Measurements from ENCODE around the gene USP33. TPM values are rescaled to one million over a fixed set of nuclear protein-coding genes. Genes with fewer than 3 reads are reported as not detected.

USP33 gene
- total and polyA plus RNA-seq, 2 of the 13 experiments (the other 11 are each of a cell fraction or from before 2014, with no cell fraction given), result 32.0 to 49.1 TPM

DNA sequence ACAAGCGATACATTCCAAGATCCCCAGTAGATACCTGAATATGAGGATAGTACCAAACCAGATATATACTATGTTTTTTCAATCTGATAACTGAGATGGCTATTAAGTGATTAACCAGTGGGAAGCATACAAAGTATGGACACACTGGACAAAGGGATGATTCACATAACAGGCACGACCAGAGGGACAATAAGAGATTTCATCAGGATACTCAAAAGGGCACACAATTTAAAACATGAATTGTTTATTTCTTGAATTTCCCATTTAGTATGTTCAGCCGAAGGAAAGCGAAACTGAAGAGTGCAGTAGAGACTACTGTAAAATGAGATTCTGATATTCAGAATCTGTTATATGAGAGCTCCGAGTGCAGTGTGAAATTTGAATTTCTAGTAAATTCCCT lies 87.8 kb downstream of the USP33 start:
- Histone ChIP-seq H4K20me1 (ENCODE audit: insufficient read depth, low read length) (peaks cover 26% of the 10 kb centered on the region; the same call in 1 of the 2 replicates), H3K4me1 (ENCODE audit: insufficient read depth, low read length) (peaks cover 34% of the 10 kb centered on the region), H3K79me2 (ENCODE audit: insufficient read depth, low read length) (peaks cover 98% of the 10 kb centered on the region), H3K27me3 (ENCODE audit: control insufficient read depth in 1 of 2, insufficient read depth in 2 of 2, low read length in 2 of 2) (no peaks in the 10 kb centered on the region), H3K4me3 (replicated peaks in 1 of 3; ENCODE audit: insufficient read depth in 1 of 3, low read depth in 2 of 3, low read length in 3 of 3) (no peak overlapping the region), H3K36me3 (replicated peaks in 1 of 2; ENCODE audit: control insufficient read depth in 1 of 2, insufficient read depth in 2 of 2, low read length in 2 of 2) (peaks cover 0 to 5% of the 10 kb centered on the region in 2 experiments; a peak in 1 of 5 replicates), H3K4me2 (ENCODE audit: low read depth, low read length) (no peak overlapping the region), H3K9ac (ENCODE audit: insufficient read depth, low read depth, low read length) (no peak overlapping the region), H3K9me3 (ENCODE audit: low read length) (no peaks in the 10 kb centered on the region), H3K27ac (ENCODE audit: extremely low read length, insufficient read depth, low read length) (no peak overlapping the region), H2AFZ (ENCODE audit: low read length) (no peak overlapping the region)
- FAIRE-seq (no peak), DNase-seq (ENCODE audit: low spot score) (no peak), ATAC-seq (no peak)
- CTCF ChIA-PET (ENCODE audit: low intra/inter-chr PET ratio, low total read pairs), result no interaction called here
- no TSS peak for BruUV-seq (replicated peaks)
- intact Hi-C loops (cut with micrococcal nuclease; ENCODE audit: unreplicated experiment) (no loop called here), in situ Hi-C loops (cut with HindIII; ENCODE audit: extremely low pct_ligation_motif_present, low pct_unique_long_range_greater_than_20kb) (no loop called here)
- 89% methylated on average over 5 of the region's 5 CpGs for WGBS (ENCODE audit: low lambda C conversion rate)
- POLR2A ChIA-PET, result no interaction called here
- TF ChIP-seq, protein P1, sequence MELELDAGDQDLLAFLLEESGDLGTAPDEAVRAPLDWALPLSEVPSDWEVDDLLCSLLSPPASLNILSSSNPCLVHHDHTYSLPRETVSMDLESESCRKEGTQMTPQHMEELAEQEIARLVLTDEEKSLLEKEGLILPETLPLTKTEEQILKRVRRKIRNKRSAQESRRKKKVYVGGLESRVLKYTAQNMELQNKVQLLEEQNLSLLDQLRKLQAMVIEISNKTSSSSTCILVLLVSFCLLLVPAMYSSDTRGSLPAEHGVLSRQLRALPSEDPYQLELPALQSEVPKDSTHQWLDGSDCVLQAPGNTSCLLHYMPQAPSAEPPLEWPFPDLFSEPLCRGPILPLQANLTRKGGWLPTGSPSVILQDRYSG (CRISPR knock-in tag; IDR thresholded peaks at IDR 0.05), result no peak
- TF ChIP-seq ZNF678 (CRISPR knock-in tag; IDR thresholded peaks at IDR 0.05) (no peak), ZNF180 (CRISPR knock-in tag; IDR thresholded peaks at IDR 0.05; ENCODE audit: borderline replicate concordance, low read depth) (no peak), HDAC2 (CRISPR knock-in tag; IDR thresholded peaks at IDR 0.05) (no peak), SAP130 (CRISPR knock-in tag; IDR thresholded peaks at IDR 0.05; ENCODE audit: low read depth) (no peak), FOXA1 (IDR thresholded peaks at IDR 0.05) (no peak), FOXA1 (CRISPR knock-in tag; IDR thresholded peaks at IDR 0.05) (no peak), PAWR (CRISPR knock-in tag; IDR thresholded peaks at IDR 0.05; ENCODE audit: borderline replicate concordance) (no peak), ZNF7 (CRISPR knock-in tag; IDR thresholded peaks at IDR 0.05) (no peak), IKZF1 (IDR thresholded peaks at IDR 0.05) (no peak), GZF1 (CRISPR knock-in tag; IDR thresholded peaks at IDR 0.05) (no peak)
- TF ChIP-seq, protein P2, sequence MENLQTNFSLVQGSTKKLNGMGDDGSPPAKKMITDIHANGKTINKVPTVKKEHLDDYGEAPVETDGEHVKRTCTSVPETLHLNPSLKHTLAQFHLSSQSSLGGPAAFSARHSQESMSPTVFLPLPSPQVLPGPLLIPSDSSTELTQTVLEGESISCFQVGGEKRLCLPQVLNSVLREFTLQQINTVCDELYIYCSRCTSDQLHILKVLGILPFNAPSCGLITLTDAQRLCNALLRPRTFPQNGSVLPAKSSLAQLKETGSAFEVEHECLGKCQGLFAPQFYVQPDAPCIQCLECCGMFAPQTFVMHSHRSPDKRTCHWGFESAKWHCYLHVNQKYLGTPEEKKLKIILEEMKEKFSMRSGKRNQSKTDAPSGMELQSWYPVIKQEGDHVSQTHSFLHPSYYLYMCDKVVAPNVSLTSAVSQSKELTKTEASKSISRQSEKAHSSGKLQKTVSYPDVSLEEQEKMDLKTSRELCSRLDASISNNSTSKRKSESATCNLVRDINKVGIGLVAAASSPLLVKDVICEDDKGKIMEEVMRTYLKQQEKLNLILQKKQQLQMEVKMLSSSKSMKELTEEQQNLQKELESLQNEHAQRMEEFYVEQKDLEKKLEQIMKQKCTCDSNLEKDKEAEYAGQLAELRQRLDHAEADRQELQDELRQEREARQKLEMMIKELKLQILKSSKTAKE (CRISPR knock-in tag; IDR thresholded peaks at IDR 0.05; ENCODE audit: borderline replicate concordance), result no peak
- TF ChIP-seq, protein P3, sequence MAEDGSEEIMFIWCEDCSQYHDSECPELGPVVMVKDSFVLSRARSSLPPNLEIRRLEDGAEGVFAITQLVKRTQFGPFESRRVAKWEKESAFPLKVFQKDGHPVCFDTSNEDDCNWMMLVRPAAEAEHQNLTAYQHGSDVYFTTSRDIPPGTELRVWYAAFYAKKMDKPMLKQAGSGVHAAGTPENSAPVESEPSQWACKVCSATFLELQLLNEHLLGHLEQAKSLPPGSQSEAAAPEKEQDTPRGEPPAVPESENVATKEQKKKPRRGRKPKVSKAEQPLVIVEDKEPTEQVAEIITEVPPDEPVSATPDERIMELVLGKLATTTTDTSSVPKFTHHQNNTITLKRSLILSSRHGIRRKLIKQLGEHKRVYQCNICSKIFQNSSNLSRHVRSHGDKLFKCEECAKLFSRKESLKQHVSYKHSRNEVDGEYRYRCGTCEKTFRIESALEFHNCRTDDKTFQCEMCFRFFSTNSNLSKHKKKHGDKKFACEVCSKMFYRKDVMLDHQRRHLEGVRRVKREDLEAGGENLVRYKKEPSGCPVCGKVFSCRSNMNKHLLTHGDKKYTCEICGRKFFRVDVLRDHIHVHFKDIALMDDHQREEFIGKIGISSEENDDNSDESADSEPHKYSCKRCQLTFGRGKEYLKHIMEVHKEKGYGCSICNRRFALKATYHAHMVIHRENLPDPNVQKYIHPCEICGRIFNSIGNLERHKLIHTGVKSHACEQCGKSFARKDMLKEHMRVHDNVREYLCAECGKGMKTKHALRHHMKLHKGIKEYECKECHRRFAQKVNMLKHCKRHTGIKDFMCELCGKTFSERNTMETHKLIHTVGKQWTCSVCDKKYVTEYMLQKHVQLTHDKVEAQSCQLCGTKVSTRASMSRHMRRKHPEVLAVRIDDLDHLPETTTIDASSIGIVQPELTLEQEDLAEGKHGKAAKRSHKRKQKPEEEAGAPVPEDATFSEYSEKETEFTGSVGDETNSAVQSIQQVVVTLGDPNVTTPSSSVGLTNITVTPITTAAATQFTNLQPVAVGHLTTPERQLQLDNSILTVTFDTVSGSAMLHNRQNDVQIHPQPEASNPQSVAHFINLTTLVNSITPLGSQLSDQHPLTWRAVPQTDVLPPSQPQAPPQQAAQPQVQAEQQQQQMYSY (CRISPR knock-in tag; IDR thresholded peaks at IDR 0.05), result no peak
- TF ChIP-seq, protein P4, sequence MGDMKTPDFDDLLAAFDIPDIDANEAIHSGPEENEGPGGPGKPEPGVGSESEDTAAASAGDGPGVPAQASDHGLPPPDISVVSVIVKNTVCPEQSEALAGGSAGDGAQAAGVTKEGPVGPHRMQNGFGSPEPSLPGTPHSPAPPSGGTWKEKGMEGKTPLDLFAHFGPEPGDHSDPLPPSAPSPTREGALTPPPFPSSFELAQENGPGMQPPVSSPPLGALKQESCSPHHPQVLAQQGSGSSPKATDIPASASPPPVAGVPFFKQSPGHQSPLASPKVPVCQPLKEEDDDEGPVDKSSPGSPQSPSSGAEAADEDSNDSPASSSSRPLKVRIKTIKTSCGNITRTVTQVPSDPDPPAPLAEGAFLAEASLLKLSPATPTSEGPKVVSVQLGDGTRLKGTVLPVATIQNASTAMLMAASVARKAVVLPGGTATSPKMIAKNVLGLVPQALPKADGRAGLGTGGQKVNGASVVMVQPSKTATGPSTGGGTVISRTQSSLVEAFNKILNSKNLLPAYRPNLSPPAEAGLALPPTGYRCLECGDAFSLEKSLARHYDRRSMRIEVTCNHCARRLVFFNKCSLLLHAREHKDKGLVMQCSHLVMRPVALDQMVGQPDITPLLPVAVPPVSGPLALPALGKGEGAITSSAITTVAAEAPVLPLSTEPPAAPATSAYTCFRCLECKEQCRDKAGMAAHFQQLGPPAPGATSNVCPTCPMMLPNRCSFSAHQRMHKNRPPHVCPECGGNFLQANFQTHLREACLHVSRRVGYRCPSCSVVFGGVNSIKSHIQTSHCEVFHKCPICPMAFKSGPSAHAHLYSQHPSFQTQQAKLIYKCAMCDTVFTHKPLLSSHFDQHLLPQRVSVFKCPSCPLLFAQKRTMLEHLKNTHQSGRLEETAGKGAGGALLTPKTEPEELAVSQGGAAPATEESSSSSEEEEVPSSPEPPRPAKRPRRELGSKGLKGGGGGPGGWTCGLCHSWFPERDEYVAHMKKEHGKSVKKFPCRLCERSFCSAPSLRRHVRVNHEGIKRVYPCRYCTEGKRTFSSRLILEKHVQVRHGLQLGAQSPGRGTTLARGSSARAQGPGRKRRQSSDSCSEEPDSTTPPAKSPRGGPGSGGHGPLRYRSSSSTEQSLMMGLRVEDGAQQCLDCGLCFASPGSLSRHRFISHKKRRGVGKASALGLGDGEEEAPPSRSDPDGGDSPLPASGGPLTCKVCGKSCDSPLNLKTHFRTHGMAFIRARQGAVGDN (CRISPR knock-in tag; IDR thresholded peaks at IDR 0.05), result no peak
- TF ChIP-seq, protein P5, sequence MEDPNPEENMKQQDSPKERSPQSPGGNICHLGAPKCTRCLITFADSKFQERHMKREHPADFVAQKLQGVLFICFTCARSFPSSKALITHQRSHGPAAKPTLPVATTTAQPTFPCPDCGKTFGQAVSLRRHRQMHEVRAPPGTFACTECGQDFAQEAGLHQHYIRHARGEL (CRISPR knock-in tag; IDR thresholded peaks at IDR 0.05), result no peak
